Right renal pelvis (tissue), 4 donors: ENCODE measurements around the gene ZNF780B. TPM values are rescaled to one million over a fixed set of nuclear protein-coding genes. Genes with fewer than 3 reads are reported as not detected.
A peak's percentile ranks its signal among the peaks of the same experiment; 100 is the strongest.

Experiments
- DNase-seq, 4 donors: peaks; one replicate each; pipeline ENCODE4 v3.0.0-alpha.2; 2013; ENCODE audit warnings: low read depth in 4 of 4, low spot score in 3 of 4, missing footprints in 1 of 4
- polyA plus RNA-seq, 4 donors: library from polyadenylated mRNA; unstranded; fragments of 120-200 nt; gene quantifications; one replicate each; pipeline ENCODE4 v1.2.1, GENCODE V29; 2013; ENCODE audit not compliant: insufficient read length in 4 of 4

ZNF780B gene
- polyA plus RNA-seq = 10 to 100 TPM; 18.8 to 29.1 (median 21.1) TPM

DNA sequence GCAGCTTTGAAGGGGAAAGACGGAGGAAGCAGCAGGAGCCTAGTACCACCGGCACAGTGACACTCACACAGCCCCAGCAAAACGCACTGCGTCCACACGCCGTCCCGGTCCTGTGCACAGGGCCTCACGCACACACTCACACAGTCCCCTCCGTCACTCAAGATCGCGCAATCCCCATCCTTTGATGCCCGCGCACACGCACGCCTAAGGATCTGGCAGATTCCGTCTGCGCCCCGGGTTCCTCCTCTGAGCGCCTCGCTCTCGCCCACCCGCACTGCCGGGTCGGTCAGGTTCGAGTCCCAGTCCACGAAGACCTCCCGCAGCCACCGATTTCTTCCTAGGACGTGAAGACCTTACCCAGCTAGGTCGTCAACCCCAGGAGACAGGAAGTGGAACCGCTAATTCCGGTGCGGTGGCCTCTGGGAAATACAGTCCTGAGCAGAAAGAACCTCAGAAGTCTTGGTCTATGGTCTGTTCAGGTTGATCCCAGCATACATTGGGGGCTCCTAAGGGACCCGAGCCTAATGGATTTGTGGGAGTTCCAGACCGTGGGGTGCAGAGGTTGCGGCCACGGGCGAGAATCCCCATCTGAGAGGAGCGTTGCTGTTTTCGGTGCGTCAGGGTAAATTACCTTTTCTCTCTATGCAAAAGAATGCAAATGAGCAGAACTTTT, at the start of gene ZNF780B:
Gene ZNF780B, minus strand, starts transcription at position 400 of the 673 bp plus-strand sequence. CDS start 5,899 bp downstream, outside the sequence.
- peak; percentile 24 to 66 (median 47) for DNase-seq

DNA sequence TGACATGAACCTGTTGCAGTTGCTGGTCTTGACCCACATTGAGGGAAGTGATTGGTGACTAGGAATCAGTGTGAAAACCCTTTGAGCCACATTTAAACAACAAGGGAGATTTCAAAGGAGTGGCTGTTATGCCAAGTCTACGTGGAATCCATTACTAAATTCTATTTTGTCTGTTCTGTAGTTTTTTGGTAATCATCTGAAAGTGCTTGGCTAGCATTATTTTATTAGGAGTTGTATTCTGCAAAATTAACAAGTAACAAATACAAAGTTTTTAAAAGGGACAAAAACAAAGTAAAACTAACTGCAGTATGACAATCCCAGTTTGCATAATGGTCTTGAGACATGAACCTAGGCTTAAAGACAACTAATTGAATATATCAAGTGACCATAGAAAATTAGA, 48.7 kb upstream of the ZNF780B start:
- no peak for DNase-seq

DNA sequence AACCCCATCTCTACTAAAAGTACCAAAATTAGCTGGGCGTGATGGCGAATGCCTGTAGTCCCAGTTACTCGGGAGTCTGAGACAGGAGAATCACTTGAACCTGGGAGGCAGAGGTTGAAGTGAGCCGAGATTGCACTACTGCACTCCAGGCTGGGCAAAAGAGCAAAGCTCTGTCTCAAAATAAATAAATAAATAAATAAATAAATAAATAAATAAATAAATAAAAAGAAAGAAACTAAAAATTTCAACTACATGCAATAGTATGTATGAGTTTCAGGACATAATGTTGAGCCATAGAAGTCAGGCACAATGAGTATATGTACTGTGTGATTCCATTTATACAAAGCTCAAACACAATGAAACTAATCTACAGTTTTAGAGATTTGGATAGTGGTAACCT, 47.6 kb upstream of the ZNF780B start:
- no peak for DNase-seq

DNA sequence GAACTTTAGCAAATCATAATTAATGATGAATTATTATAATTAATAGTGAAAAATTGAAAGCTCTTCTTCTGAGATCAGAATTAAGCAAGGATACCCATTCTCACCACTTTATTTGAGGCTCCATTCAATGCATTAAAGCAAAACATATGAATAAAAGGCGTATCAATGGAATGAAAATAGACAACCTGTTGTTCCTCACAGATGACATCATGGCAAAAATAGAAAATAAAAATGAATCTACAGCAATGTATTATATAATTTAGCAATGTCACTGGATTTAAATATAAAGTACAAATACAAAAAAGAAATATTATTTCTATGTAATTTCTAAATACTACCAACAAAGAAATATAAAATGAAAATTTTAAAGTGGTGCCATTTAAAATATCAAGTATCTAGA, 45.8 kb upstream of the ZNF780B start:
- DNase-seq = no peak

DNA sequence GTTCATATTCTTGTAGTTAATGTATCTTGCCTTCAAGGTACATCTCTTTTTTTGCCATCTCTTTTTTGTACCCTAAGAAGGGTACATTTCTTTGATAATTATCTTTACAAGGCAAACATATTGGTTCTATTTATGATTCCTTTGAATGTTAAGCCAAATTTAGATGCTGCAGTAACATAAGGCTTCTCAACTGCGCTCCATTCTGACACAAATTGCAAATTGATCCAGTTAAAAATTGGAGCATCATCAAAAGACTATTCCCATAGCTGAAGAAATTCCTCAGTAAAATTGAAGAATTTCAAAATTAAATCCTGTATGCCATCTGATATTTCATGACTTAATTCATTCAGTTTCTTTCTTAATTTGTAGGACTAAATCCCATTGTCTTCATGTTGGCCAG, 37.4 kb upstream of the ZNF780B start:
- no peak for DNase-seq

DNA sequence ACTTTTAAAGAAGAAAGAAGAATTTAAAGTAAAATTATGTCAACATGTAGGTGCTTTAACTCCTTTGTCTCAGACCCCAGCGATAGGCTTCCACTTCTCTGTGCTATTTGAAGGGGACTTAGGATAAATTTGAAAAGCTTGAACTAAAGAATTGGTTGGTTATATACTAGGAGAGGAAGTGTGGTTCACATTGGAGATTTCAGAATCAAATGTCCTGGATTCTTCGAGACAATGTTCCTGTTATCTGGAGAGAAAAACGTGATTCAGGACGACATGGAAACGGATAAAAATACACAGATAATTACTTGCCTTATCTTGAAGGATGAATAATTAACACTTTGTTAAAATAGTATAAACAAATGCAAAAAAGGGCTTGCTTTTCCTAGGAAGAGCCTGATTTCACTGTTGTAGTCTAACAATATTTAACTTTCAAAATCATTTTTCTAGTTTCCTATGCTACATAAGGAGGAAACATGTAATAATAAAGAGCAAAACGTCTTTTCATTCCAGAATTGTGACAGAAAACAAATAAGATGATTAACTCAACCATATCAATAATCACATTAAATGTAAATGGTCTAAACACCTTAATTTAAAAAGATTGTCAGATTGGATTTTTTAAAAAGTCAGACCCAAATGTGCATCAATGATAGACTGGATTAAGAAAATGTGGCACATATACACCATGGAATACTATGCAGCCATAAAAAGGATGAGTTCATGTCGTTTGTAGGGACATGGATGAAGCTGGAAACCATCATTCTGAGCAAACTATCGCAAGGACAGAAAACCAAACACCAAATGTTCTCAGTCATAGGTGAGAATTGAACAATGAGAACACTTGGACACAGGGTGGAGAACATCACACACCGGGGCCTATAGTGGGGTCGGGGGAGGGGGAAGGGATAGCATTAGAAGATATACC, 35.4 kb upstream of the ZNF780B start:
- DNase-seq = no peak

DNA sequence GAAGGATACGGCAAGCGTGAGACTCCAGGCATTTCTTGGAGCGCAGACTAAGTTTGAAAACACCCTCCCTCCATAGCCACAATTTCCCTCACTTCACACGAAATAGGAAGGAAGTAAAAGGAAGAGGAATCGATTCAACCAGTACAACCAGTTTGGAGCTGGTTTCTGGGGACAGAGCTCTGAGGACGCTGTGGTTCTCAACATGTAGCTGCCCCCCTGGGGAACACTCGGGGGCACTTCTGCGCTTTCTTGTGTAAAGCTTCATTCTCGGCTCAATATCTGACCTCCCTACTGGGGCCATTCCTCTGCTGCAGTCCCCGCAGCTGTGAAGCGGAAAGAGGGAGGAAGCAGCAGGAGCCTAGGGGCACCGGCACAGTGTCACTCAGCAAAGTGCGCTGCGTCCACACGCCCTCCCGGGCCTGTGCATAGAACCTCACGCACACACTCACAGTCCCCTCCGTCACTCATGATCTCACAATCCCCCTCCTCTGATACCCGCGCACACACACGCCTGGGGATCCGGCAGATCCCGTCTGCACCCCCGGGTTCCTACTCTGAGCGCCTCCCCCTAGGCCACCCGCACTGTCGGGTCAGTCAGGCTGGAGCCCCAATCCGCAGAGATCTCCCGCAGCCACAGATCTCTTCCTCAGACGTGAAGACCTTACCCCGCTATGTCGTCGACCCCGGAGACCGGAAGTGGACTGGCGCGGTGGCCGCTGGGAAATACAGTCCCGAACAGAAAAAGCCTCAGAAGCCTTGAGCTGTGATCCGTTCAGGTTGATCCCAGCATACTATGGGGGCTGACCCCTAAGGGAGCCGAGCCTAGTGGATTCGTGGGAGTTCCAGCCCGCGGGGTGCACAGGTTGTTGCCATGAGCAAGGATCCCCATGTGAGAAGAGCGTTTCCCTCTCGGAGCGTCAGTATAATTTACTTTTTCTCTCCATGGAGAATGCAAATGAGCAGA, 34.5 kb upstream of the ZNF780B start, which contains the start of gene ZNF780A:
Gene ZNF780A, minus strand, starts transcription at position 703 of the 964 bp plus-strand sequence. CDS start 6,190 bp downstream, outside the sequence.
- DNase-seq = peak; percentile 65 to 76 (median 70)

DNA sequence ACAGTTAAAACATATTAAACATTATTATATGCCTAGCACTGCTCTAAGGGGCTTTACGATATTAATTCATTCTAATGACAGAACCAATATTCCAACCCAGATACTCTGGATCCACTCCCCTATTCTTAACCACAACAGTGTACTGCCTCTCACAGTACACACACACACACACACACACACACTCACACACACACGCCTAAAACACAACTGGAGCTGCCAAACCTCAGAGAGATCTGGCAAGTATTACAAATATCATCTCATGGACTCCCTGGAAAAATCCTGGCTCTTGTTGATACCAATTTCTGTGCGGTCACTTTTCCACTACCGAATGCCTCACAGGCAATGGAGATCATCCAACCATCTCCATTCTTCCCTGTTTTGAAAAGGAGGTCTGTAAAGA, 33.4 kb upstream of the ZNF780B start:
- no peak for DNase-seq

DNA sequence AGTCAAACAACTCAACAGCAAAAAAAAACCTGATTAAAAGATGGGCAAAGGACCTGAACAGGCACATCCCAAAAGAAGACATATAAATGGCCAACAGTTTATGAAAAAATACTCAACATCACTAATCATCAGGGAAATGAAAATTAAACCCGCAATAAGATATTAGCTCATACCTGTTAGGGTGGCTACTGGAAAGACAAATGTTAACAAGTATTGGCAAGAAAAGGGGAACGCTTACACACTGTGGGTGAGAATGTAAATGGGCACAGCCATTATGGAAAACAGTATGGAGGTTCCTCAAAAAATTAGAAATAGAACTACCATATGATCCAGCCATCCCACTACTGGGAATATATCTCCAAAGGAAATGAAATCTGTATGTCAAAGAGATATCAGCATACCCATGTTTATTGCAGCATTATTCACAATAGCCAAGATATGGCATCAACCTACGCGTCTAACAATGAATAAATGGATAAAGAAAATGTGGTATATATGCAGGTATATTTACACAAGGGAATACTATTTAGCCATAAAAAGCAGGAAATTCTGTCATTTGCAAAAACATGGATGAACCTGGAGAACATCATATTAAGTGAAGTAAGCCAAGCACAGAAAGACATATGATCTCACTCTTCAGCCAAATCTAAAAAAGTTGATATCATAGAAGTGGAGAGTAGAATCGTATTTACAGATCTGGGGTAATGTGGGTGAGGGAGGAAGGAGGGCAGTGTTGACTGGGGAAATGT, 32.4 kb upstream of the ZNF780B start:
- no peak for DNase-seq

DNA sequence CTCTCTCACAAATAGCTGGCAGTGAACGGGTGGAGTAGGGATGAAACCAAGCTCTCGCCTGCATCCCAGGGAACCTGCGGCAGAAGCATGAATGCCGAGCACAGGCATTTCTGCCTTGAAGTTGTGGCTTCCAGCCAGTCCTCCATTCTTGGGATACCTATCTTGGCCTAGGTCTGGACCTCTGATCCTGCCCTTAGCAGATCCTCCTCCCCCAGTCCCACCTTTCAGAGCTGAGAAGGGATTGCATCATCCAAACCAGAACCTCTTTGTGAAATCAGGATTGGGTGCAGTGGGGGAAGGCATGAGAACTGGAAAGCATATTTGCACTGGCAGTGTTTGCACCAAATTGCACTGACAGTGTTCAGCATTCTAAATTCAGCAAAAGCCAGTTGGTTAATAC, 28.9 kb upstream of the ZNF780B start:
- no peak for DNase-seq

DNA sequence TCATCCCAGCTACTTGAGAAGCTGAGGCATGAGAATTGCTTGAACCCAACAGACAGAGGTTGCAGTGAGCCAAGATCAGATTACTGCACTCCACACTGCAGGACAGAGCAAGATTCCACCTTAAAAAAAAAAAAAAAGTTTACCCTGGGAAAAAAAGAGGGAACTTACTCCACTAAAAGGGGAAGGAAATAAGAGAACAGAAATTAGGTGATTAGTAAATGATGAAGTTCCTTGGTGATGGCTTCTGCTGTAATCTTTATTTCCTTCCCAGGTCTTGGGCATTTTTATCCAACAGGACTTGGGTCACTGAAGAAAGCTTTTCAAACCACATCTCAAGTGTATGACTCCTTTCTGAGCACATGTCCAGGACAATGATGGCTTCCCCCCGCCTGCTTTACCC, 25.4 kb upstream of the ZNF780B start:
- DNase-seq = no peak

DNA sequence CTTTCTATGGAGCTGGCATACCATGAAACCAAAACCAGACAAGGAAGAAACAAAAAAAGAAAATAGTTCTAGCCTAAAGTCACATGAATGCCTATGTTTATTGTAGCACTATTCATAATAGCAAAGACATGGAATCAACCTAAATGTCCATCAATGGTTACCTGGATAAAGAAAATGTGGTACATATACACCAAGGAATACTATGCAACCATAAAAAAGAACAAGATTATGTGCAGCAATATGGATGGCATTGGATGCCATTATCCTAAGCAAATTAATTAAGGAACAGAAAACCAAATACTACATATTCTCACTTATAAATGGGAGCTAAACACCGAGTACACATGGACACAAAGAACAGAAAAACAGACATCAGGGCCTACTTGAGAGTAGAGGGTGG, 24.3 kb upstream of the ZNF780B start:
- DNase-seq = no peak

DNA sequence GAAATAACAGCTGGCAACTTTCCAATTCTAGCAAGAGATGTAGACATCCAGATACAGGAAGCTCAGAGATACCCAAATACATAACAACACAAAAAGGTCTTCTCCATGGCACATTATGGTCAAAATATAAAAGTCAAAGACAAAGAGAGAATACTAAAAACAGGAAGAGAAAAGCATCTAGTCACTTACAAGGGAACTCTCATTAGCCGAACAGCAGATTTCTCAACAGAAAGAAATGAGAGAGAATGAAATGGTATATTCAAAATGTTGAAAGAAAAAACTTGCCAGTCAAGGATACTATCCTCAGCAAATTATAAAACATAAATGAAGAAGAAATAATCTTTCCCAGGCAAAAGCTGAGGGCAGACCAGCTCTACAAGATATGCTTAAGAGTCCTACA, 22.3 kb upstream of the ZNF780B start:
- no peak for DNase-seq

DNA sequence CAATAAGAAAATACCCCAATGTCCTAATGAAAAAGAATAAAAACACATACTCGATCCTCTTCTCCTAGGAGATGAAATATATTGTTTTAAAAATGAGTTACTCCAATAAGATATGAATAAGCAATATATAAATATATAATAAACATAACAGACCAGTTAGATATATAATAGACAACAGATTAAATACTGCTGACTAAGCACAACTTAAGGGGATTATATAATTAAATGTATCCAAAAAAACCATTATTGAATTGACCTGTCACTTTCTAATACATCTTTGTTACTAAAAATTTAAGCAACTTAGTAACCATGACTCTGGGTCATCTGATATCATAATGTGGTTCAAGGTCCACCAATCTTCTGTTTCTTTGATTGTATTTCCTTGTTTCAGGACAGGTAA, 14.0 kb upstream of the ZNF780B start:
- no peak for DNase-seq

DNA sequence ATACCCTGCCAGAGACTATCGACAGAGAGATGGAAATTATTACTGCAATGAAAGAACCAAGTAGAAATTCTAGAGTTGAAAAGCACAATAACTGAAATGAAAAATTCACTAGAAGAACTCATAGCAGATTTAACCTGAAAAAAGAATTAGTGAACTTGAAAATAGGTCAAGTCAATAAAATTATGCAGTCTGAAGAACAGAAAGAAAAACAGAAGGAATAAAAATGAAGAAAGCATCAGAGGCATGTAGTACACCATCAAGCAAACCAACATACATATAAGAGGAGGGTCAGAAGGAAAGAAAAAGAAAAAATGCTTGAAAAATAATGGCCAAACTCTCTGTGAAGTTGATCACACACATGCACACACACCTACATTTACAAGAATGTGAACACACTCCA, 3.6 kb upstream of the ZNF780B start:
- no peak for DNase-seq

DNA sequence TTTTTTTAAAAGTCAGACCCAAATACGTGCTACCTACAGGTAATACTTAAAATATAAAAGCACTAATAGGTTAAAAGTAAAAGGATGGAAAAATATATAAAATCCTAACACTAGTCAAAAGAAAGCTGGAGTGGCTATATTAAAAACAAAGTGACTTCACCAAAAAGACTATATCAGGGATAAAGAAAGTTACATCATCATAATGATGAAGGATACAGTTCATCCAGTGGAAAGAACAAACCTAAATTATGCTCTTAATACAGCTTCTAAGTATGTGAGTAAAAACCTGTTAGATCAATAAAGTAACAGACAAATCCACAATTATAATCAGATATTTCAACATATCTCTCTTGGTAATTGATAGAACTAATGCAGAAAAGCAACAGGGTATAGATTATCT, 1.1 kb upstream of the ZNF780B start:
- no peak for DNase-seq

DNA sequence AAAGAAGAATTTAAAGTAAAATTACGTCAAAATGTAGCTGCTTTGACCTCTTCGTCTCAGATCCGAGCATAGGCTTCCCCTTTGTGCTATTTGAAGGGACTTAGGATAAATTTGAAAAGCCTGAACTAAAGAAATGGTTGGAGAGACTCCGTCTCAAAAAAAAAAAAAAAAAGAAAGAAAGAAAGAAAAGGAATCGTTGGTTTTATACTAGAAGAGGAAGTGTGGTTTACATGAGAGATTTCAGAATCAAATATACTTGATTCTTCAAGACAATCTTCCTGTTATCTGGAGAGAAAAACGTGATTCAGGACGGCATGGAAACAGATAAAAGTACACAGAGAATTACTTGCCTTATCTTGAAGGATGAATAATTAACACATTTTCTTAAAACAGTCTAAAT, 474 bp upstream of the ZNF780B start:
- DNase-seq = no peak

DNA sequence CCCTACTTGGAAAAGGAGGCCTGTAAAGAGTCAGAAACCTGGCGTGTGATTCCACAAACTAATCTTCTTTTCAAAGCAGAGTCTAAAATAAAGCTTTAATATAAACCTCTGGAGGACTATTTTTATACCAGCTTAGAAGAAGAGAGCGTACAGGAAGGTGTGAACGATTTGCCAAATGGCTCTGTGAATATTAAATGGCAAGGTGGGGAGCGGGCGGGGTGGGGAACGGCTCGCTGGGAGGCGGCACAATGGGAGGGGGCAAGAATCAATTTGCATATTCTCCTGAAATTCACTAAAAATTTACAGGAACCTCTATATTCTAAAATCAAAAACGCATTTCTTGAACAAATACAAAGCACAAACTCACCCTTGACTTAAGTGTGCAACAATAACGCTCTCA, 982 bp downstream of the ZNF780B start:
- DNase-seq = no peak

DNA sequence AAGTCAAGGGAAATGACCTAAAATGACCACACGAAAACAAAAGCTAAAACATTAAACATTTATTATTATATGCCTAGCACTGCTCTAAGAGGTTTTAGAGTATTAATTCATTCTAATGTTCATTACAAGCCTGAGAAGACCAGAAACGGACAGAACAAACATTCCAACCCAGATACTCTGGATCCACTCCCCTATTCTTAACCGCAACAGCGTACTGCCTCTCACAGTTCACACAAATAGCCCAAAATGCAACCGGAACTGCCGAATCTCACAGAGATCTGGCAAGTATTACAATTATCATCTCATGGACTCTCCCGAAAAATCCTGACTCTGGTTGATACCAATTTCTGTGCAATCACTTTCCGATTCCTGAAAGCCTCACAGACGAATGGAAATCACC, 1.4 kb downstream of the ZNF780B start:
- DNase-seq = no peak

DNA sequence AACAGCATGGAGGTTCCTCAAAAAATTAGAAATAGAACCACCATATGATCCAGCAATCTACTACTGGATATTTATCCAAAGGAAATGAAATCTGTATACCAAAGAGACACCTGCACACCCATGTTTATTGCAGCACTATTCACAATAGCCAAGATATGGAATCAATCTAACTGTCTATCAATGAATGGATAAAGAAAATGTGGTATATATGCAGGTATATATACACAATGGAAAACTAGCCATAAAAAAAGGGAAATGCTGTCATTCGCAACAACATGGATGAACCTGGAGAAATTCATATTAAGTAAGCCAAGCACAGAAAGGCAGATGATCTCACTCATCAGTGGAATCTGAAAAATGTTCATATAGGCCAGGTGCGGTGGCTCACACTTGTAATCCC, 2.5 kb downstream of the ZNF780B start:
- DNase-seq = no peak
